Brain microvascular endothelial cell (primary cell): ENCODE results near the gene ADCY3.

Source experiments
- DNase-seq: peaks from one replicate; pipeline ENCODE4 v3.0.0-alpha.2; 2020
- H3K27ac ChIP-seq: fragments of 250-450 bp; sonication (Bioruptor Pico); 2 replicates; pipeline ENCODE4 v1.5.1; 2020; ENCODE audit warnings: mild to moderate bottlenecking, moderate library complexity
- H3K27me3 ChIP-seq: fragments of 250-450 bp; sonication (Bioruptor Pico); replicated peaks from 2 replicates; pipeline ENCODE4 v1.5.1; 2020; ENCODE audit warnings: mild to moderate bottlenecking
- H3K36me3 ChIP-seq: fragments of 250-450 bp; sonication (Bioruptor Pico); replicated peaks from 2 replicates; pipeline ENCODE4 v1.5.1; 2020; ENCODE audit warnings: mild to moderate bottlenecking
- H3K4me3 ChIP-seq: 2 replicates; pipeline ENCODE4 v1.5.1; 2011; ENCODE audit warnings: low read depth, mild to moderate bottlenecking, control low read depth, low read length, moderate library complexity
- CTCF ChIP-seq: IDR thresholded peaks from 2 replicates; pipeline ENCODE4 v1.5.1; 2011; ENCODE audit warnings: low read depth, mild to moderate bottlenecking, moderate library complexity, low read length, control low read depth, inconsistent platforms; ENCODE audit errors: missing control alignments
- in situ Hi-C: cut with HindIII; loops from 2 replicates; pipeline ENCODE4 v1.10.0; 2017; ENCODE audit warnings: low sequenced_read_pairs, low pct_ligation_motif_present

Gene ADCY3

GRCh38 chr2:24919506-24920097 lies 435 bp downstream of the ADCY3 start:
- Histone ChIP-seq H3K27ac (no peak overlapping the region), H3K36me3 (no peaks in the 10 kb centered on the region), H3K4me3 (peak overlapping the region; percentile 61), H3K27me3 (no peaks in the 10 kb centered on the region)
- in situ Hi-C loops: no loop called here
- no peak for DNase-seq
- TF ChIP-seq CTCF: no peak

GRCh38 chr2:24919037-24919505 lies 966 bp downstream of the ADCY3 start:
- no peak for DNase-seq
- in situ Hi-C loops: no loop called here
- Histone ChIP-seq H3K36me3 (no peaks in the 10 kb centered on the region), H3K27me3 (no peaks in the 10 kb centered on the region), H3K4me3 (peak overlapping the region; percentile 61), H3K27ac (no peak overlapping the region)
- TF ChIP-seq CTCF: no peak

GRCh38 chr2:24918326-24919036 lies 1.6 kb downstream of the ADCY3 start:
- in situ Hi-C loops: no loop called here
- H3K4me3 ChIP-seq: peak overlapping the region; percentile 61
- TF ChIP-seq CTCF: no peak
- H3K27me3 ChIP-seq: no peaks in the 10 kb centered on the region
- DNase-seq: no peak
- H3K36me3 ChIP-seq: no peaks in the 10 kb centered on the region
- H3K27ac ChIP-seq: no peak overlapping the region

- Histone ChIP-seq H3K4me3 (no peak overlapping the region), H3K27me3 (no peaks in the 10 kb centered on the region), H3K36me3 (no peaks in the 10 kb centered on the region), H3K27ac (no peak overlapping the region)
- TF ChIP-seq CTCF: no peak
- DNase-seq: no peak
- in situ Hi-C loops: no loop called here
Measured at GRCh38 chr2:24917731-24918325, 2.2 kb downstream of the ADCY3 start.

GRCh38 chr2:24917086-24917485 lies 3.0 kb downstream of the ADCY3 start:
- H3K27ac ChIP-seq: no peak overlapping the region
- no peaks in the 10 kb centered on the region for H3K36me3 ChIP-seq
- no peaks in the 10 kb centered on the region for H3K27me3 ChIP-seq
- TF ChIP-seq CTCF: no peak
- peak overlapping the region; percentile 5 for H3K4me3 ChIP-seq
- in situ Hi-C loops: no loop called here
- DNase-seq: peak; percentile 39
